GM21381 (cell line): ENCODE results near the gene ACTN4.

Source experiments
- ATAC-seq: cut with Tn5 transposase; IDR thresholded peaks from one replicate; pipeline ENCODE4 v1.9.1; 2021; ENCODE audit warnings: mild to moderate bottlenecking, moderate library complexity; ENCODE audit not compliant: unreplicated experiment

The ACTN4 gene

DNA sequence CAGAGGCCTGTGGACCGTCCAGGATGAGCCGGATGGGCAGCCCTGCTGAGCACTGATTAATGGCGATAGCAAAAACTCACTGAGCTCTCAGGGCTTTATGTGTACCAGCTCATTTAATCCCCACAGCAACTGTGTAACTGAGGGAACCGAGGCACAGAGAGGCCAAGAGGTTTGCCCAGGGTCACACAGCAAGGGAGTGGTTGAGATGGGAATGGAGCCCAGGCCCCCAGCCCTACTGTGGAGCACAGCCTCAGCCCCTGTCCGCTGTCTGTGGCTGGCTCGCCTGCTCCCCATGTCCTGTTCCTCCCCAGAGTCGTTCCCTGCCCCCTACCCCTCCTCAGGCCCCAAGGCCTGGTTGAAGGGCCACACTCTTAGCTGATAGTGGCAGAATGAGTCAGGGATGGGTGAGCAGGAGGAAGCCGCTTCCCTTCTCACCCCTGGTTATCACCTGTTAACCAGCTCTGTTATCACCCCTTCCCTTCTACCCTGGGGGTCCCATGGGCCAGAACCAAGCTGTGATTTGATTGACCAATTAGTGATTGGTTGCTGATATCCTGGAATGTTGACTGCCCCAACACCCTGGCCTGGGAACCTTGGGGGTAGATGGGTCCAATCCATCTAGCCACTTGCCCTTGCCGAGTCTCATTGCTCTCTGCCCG, 75.6 kb downstream of the ACTN4 start:
- no peak for ATAC-seq

DNA sequence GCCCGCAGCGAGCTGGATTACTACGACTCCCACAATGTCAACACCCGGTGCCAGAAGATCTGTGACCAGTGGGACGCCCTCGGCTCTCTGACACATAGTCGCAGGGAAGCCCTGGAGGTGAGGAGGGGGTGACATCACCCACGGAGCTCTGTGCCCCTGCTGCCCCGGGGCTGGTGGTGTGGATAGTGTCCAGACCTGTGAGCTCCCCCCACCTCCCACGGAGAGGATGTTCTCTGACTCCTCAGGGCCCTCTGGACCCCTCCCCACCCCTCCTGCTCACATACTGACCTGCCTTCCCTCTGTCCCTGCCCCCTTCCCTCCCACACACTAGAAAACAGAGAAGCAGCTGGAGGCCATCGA, 76.1 kb downstream of the ACTN4 start:
- no peak for ATAC-seq

DNA sequence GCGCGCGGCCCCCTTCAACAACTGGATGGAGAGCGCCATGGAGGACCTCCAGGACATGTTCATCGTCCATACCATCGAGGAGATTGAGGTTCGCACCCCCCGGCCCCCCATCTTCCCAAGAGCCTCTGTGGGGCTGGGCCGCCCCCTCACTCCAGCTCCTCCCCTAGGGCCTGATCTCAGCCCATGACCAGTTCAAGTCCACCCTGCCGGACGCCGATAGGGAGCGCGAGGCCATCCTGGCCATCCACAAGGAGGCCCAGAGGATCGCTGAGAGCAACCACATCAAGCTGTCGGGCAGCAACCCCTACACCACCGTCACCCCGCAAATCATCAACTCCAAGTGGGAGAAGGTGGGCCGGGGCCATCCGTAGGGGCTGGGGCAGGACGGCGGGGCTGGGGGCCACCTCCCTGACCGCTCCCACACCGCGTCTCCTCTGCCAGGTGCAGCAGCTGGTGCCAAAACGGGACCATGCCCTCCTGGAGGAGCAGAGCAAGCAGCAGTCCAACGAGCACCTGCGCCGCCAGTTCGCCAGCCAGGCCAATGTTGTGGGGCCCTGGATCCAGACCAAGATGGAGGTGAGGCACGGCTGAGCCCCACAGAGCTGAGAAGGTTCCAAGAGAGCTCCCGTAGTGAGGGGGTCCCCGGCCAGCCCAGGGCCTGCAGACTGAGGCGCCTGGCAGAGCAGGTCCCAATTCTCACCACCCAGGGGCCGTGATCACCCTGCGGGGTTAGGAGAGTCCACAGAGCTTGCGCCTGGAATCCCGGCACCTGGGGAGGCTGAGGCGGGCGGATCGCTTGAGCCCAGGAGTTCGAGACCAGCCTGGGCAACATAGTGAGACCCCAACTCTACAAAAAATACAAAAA, 76.8 kb downstream of the ACTN4 start:
- ATAC-seq: no peak

DNA sequence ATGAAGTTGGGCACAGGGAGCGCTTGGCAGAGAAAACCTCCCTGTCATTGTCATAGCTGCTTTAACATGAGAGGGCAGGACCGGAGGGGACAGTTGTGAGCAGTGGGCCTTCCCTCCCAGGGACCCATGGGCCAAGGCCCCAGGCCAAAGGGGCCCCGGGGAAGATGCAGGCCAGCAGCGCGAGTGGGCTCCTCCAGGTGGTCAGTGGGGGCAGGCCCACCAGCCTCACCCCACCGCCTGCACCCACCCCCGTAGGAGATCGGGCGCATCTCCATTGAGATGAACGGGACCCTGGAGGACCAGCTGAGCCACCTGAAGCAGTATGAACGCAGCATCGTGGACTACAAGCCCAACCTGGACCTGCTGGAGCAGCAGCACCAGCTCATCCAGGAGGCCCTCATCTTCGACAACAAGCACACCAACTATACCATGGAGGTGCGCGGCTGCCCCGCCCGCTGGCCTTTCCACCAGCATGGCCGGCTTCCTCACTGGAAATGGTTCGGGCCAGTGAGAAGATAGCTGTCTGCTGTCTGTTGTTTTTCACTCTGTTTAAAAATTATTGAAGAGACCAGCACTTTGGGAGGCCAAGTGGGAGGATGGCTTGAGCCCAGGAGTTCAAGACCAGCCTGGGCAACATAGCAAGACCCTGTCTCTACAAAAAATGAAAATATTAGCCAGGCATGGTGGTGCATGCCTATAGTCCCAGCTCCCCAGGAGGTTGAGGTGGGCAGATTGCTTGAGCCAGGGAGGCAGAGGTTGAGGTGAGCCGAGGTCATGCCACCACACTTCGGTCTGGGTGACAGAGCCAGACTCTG, 78.2 kb downstream of the ACTN4 start:
- no peak for ATAC-seq

DNA sequence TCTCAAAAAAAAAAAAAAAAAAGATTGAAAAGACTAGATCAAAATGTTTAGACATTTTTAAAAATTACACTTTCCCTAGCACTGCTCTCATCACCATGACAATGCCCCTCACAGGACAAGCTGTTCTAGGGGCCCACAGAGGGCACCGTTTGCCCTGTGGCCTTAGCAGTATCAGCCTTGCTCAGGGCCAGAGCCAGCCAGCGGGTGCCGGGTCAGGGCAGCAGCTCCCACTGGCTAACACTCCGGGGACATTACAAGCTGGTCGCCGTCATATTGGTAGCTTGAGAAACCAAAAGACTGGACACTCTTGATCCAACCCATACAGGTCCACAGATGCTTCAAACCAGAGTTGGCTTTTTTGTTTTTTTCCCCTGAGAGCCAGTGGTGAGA, 78.8 kb downstream of the ACTN4 start:
- no peak for ATAC-seq

DNA sequence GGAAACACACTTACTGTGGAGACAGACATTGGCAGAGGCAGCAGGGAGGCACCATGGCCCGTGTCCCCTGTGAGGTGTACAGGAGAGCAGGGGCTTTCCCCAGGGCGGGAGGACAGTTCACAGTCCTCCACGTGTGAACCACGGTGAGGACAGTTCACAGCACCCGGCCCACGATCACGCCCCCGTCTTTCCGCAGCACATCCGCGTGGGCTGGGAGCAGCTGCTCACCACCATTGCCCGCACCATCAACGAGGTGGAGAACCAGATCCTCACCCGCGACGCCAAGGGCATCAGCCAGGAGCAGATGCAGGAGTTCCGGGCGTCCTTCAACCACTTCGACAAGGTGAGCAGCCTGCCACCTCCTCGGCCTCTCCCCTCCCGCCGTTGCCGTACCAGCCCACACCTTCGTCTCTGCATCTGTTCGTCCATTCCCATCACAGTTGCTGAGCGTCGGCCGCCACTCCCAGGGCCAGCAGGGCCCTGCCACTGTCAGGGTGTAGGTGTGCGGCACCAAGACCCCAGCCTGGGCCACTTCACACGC, 79.4 kb downstream of the ACTN4 start:
- ATAC-seq: no peak

DNA sequence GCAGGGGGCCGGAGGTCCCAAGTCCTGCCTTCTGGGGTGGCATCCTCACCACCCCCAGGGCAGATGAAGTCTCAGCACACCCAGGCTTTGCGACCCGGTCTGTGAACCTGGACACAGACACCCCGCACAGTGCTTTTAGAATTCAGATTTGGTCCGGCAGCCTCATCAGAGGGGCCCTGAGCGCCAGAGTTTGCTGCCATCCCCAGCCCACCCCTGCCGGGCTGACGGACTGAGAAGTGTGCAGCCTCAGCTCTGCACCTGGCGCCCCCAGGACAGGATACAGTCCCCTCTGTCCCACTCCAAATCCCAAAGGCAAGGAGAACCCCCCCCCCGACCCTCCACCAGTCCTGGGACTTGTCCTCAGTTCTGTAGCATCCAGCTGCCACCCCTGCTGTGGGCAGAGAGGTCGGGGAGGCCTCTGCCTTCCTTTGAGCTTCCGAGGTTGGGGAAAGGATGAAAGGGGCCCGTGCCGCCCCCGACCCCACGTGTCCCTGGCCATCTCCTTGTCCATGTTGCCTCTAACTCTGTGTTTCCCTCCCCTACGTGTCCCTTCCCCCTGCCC, 79.9 kb downstream of the ACTN4 start:
- no peak for ATAC-seq

DNA sequence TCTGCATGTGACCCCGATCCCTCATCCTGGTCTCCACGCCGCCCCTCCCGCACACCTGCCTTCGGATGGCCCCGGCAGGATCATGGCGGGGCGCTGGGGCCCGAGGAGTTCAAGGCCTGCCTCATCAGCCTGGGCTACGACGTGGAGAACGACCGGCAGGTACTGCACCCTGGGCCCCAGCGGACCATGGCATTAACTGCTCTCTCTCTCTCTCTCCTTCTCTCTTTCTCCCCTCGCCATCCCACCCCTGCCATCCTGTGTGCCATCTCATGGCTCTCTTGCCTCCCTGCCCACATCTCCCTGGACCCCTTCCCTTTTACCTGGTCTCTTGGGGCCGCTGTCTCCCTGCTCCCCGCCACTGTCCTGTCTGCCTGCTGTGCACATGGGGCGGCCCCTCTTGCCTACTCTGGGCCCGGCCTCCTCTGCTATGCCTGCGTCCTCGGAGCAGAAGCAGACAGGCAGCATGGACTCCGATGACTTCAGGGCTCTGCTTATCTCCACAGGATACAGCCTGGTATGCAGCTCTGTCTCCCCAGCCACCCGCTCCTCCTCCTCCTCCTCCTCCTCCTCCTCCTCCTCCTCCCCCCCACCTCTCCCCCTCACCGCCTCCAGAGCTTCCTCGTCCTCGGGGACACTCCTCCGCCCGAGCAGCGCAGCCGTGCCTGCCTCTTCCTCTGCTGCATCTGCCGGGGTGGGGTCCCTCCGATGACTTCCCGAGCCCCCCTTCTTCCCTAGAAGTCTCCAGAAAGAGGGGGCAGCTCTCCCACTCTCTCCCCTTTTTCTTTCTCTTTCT, 80.6 kb downstream of the ACTN4 start:
- ATAC-seq: no peak

DNA sequence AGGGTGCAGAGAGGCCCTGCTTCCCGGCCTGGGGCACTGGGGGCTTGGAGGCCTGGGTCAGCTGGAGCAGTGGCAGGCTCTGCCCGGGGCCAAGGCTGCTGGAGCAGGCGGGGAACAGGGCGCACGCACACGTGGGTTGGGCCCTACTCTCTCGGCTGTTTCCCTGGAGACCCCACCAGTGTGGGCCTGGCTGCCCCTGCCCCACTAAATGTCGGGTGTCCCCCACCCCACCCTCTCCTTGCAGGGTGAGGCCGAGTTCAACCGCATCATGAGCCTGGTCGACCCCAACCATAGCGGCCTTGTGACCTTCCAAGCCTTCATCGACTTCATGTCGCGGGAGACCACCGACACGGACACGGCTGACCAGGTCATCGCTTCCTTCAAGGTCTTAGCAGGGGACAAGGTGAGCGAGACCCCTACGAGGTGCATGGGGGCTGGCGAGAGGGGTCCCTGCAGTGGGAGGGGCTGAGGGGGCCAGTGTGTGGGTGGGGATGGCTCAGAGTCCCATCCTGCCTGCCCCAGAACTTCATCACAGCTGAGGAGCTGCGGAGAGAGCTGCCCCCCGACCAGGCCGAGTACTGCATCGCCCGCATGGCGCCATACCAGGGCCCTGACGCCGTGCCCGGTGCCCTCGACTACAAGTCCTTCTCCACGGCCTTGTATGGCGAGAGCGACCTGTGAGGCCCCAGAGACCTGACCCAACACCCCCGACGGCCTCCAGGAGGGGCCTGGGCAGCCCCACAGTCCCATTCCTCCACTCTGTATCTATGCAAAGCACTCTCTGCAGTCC, 81.5 kb downstream of the ACTN4 start:
- ATAC-seq: no peak

DNA sequence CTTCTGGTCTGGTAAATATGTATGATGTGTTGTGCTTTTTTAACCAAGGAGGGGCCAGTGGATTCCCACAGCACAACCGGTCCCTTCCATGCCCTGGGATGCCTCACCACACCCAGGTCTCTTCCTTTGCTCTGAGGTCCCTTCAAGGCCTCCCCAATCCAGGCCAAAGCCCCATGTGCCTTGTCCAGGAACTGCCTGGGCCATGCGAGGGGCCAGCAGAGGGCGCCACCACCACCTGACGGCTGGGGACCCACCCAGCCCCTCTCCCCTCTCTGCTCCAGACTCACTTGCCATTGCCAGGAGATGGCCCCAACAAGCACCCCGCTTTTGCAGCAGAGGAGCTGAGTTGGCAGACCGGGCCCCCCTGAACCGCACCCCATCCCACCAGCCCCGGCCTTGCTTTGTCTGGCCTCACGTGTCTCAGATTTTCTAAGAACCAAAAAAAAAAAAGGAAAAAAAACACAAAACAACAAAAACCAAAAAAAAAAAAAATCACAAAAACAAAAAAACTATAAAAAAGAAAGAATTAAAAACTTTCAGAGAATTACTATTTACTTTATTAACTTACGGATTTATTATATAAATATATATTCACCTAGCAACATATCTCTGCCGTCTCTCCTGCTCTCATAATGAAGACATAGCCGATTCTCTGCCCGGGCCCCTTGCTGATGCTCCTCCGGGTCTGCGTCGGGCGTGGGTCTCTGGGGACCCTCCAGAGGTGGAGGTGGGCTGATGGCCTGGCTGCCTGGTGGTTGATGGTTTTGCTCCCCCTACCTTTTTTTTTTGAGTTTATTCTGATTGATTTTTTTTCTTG, 82.4 kb downstream of the ACTN4 start:
- ATAC-seq: no peak

DNA sequence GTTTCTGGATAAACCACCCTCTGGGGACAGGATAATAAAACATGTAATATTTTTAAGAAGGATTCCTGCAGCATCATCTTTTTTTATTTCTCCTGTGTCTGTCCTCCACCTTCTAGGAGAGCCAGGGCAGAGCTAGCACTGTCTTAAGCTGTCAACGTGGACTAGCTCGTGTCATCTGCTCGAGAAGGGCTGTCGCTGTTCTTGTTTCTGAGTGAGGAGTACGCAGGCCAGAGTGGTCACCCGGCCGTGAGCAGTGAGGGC, 83.0 kb downstream of the ACTN4 start:
- no peak for ATAC-seq

DNA sequence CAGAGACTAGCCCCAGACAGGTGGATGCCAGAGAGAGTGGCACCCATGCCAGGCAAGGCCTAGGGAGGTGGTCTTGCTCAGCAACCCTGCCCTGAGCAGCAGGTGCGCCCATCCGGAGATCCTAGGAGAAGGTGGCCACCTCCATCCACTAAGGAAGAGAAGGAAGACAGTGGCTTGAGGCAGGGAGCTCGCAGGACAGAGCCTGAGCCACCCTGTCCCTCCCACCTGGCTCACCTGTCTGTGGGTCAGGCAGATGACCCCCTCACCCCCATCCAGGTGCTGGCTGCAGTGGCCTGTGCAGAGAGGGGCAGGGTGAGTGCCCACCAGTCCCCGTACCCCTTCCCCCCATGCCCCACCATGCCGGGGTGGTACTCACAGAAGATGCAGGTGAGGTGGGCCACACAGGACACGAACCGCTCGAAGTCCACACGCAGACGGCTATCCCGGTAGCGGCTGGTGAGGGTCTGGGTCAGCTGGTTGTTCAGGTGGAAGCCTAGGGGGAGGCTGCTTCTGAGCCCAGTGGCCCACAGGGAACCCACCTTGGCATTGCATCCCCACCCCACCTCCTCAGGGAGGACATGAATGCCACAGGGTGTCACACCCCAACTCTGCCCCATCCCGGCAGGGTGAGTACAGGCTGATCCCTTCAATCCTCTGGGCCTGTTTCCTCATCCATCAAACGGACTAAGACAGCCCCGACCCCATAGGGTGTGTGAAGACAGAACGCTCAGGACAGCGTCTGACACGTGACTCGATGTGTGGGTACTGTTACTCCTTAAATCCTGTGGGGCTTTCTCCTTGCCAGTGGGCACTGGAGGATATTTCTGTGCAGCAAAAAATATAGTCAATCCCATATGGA, 83.5 kb downstream of the ACTN4 start:
- ATAC-seq: no peak

DNA sequence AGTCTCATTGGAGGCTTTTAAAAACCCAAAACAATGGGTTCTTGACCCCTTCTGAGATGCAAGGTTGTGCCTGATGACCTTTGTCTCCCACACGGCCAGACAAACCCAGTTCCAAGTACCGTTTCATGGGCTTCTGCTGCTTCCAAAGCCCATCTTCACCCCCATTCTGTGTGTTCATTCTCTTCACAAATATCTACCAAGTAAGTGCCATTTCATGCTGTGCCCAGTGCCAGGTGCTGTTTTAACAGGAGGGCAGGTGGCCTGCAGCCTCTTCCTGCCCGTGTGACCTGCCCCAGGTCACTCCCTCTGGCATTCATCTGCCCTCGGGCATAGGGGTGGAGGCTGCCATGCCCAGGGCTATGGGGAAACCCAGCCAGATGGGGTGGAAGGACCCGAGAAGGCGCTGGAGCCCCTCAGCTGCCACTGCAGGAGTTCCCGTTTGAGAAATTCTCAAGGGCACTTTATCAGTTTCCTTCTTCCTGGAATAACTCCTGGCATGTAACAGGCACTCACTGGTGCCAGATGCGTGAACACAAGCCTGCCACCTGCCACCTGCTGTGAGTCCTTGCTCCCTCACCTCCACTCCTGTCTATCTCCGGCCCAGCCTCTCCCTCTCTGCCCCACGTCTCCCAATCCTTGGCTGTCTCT, 84.3 kb downstream of the ACTN4 start:
- ATAC-seq: no peak

DNA sequence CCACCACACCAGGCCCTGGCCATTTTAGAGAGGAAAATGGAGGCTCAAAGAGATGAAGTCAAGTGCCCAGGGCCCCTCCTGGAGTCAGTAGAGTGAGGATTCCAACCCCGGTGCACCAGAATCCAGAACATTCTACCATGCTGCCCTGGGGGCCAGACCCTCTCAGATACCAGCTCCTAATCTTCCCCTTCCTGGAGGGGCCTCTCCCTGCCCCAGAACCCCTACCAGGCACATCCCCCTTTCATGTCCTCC, 85.7 kb downstream of the ACTN4 start:
- ATAC-seq: no peak

DNA sequence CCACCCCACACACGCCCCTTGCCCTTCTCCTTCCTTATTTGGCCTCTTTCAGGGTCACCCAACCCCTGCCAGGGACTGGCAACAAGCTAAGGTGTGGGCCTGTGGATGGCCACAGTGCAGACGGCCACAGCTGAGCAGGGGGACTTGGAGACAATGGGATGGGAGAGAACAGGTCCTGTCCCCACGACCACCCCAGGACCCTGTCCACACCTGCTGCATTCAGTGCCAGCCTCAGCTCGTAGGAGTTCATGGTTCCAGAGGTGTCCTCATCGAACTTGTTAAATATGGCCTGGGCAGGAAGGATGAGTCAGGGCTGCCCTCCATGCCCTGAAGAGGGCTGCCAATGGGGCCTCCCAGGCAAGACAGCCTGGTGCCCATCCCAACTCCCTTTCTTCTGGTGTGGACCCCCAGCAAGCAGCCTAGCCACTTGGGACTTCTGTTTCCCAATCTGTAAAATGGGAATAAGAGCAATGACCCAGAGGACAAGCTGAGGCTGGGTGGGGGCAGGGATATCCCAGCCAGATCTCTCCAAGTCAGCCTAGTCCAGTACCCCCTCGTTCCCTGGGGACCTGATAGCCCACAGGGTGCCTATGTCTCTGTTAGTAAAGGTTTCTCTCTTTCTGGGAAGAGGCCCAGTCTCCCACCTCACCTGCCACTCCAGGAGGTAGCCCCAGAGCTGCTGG, 86.2 kb downstream of the ACTN4 start:
- no peak for ATAC-seq

DNA sequence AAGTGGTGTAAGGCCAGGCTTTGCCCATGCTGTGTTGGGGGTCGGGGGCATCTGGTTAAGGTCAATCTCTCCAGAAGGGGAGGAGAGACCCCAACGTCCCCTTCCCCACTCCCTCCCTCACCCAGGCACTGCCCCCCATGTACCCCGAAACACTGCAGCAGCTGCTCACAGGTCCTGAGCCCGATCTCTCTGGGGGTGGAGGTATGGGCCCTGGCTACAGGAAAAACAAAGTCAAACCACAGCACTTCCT, 86.7 kb downstream of the ACTN4 start:
- ATAC-seq: no peak

DNA sequence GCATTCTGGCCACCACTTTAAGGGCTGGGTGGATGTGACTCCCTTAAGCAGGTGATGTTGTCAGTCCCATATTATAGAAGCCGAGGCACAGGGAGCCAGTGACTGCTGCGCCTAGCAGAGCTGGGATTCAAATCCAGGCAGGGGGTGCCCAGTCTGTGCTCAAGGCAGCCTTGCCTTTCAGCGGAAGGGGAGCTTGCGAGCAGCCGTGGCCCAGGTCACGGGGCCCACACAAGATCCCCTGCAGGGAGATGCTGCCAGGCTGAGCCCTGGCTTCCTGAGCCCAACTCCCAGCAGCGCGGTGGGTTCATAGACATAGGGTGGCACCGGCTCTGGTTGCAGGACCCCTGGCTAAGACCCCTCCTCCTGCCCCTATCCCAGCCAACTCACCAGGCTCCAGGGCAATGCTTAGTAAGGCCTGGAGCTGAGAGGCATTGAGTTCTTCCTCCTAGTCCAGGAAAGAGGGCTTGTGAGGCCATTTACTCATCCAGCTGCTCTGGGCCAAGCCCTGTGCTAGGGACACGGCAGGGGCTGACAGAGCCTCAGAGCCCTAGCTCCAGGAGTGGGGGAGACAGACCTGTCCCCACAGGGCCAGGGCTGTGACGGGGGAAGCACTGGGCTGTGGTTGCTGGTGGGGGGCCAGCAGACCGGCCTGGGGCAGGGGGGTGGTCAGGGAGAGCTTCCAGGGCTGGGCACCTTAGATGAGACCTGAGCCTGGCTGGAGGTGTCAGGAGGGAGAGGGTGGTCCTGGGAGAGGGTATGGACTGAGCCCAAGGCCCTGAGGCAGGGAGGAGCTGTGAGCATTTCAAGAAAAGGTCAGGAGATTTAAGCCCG, 87.2 kb downstream of the ACTN4 start:
- ATAC-seq: no peak
